ENCODE measurements around the gene CAMKMT. TPM values are rescaled to one million over a fixed set of nuclear protein-coding genes. Genes with fewer than 3 reads are reported as not detected.

Gene CAMKMT
- total RNA-seq, 2 experiments from 2014 or later: 12.1 to 14.1 TPM

DNA sequence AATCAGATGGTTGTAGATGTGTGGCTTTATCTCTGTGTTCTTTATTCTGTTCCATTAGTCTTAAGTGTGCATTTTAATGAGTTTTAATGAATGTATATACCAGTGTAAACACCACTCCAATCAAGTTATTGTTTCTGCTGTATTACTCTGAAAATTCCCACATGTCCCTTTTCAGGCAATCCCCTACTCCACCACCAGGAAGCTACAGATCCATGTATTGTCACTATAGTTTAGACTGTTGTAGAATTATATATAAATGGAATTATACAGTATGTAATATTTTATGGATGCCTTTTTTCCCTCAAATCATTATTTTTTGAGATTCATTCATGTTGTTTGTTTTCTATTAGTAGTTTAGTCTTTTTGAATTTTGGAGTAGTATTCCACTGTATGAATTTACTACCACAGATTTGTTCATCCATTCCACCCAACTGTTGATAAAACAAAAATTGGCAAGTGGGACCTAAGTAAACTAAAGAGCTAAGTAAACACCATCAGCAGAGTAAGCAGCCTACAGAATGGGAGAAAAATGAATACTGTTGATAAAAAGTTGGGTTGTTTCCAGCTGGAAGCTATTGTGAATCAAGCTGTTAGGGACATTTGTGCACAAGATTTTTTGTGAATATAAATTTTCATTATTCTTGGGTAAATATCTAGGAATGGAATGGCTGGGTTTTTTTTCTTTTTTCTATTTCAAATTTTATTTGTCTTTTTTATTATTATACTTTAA, 262.0 kb downstream of the CAMKMT start:
- Mint-ChIP-seq H3K4me1 (ENCODE audit: low read depth) (peaks cover 1% of the 10 kb centered on the region), H3K36me3 (ENCODE audit: low read depth) (peaks cover 6% of the 10 kb centered on the region)
- CTCF ChIA-PET: interaction anchor here (0.9 to 1.8 kb wide), 2 partner anchors 64 to 144 kb away, joined by 3 to 6 read pairs; no protein-coding TSS in a partner anchor

DNA sequence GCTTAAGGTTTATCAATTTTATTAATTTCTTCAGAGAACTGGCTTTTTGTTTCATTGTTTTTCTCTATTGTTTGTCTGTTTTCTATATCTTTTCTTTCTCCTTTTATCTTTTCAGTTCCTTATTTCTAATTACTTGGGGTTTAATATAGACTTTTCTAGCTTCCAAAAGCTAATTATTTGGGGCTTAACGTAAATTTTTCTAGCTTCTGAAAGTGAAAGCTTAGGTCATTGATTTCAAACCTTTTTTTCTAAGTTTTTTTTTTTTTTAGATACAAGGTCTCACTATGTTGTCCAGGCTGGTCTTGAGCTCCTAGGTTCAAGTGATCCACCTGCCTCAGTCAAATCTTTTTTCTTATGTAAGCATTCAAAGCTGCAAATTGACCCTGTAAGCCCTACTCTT, 266.6 kb downstream of the CAMKMT start:
- Mint-ChIP-seq H3K4me3 (no peak overlapping the region), H3K36me3 (ENCODE audit: low read depth) (peaks cover 21% of the 10 kb centered on the region), H3K27ac (no peak overlapping the region), H3K27me3 (no peaks in the 10 kb centered on the region), H3K4me1 (ENCODE audit: low read depth) (peaks cover 3% of the 10 kb centered on the region), H3K9me3 (peaks cover 7% of the 10 kb centered on the region)
- intact Hi-C loops (cut with micrococcal nuclease): no loop called here
- no peak for ATAC-seq
- DNase-seq: no peak
- POLR2A ChIA-PET: interaction anchor here (0.7 kb wide), 1 partner anchor 340 kb away, joined by 3 read pairs; no protein-coding TSS in a partner anchor
- TF ChIP-seq, protein P1, sequence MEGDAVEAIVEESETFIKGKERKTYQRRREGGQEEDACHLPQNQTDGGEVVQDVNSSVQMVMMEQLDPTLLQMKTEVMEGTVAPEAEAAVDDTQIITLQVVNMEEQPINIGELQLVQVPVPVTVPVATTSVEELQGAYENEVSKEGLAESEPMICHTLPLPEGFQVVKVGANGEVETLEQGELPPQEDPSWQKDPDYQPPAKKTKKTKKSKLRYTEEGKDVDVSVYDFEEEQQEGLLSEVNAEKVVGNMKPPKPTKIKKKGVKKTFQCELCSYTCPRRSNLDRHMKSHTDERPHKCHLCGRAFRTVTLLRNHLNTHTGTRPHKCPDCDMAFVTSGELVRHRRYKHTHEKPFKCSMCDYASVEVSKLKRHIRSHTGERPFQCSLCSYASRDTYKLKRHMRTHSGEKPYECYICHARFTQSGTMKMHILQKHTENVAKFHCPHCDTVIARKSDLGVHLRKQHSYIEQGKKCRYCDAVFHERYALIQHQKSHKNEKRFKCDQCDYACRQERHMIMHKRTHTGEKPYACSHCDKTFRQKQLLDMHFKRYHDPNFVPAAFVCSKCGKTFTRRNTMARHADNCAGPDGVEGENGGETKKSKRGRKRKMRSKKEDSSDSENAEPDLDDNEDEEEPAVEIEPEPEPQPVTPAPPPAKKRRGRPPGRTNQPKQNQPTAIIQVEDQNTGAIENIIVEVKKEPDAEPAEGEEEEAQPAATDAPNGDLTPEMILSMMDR (IDR thresholded peaks at IDR 0.05): no peak
- CTCF ChIA-PET: interaction anchor here (0.7 to 0.8 kb wide), 2 partner anchors 10 to 148 kb away, joined by 3 to 4 read pairs; no protein-coding TSS in a partner anchor

More for the DNA sequence above, 262.0 kb downstream of the CAMKMT start:
- intact Hi-C loops (cut with micrococcal nuclease): no loop called here
- no peak for ATAC-seq
- H3K27me3 Mint-ChIP-seq: no peaks in the 10 kb centered on the region
- TF ChIP-seq, protein P1 (IDR thresholded peaks at IDR 0.05): no peak
- H3K4me3 Mint-ChIP-seq: no peak overlapping the region
- no peaks in the 10 kb centered on the region for H3K9me3 Mint-ChIP-seq
- POLR2A ChIA-PET: no interaction called here
- no peak for DNase-seq
- no peak overlapping the region for H3K27ac Mint-ChIP-seq

DNA sequence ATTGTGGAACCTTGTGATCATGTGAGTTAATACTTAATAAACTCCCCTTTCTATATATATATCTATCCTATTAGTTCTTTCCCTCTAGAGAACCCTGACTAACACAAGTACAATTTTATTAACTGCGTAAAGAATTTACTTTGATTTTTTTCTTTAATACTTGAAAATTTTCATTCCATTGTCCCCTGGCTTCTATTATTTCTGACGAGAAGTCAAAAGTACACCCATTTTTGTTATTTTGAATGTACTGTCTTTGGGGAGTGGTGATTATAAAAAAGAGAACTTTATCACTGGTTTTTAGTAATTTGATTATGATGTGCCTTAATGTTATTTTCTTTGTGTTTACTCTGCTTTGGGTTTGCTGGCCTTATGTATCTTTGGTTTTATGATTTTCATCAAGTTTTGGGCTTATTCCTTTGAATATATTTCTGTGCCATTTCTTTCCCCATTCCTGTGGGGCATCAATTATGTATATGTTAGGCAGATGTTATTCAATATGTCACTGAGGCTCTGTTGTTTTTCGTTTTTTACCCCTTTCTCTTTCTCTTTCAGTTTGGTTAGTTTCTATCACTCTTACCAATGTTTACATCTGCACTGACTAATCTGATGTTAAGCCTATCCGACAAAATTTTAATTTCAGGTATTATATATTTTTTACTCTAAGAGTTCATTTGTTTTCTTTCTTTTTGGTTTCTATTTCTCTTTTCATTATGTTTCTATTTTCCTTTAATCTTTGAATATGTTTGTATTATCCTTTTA, 271.4 kb downstream of the CAMKMT start:
- Mint-ChIP-seq H3K36me3 (ENCODE audit: low read depth) (peaks cover 20% of the 10 kb centered on the region), H3K27me3 (no peaks in the 10 kb centered on the region), H3K4me1 (ENCODE audit: low read depth) (peaks cover 13% of the 10 kb centered on the region), H3K27ac (peak overlapping the region; percentile 16), H3K9me3 (peaks cover 8% of the 10 kb centered on the region), H3K4me3 (no peak overlapping the region)
- ATAC-seq (no peak), DNase-seq (no peak)
- intact Hi-C loops (cut with micrococcal nuclease): no loop called here
- CTCF ChIA-PET: interaction anchor here (1.4 kb wide), 2 partner anchors 15 to 154 kb away, joined by 3 to 8 read pairs; no protein-coding TSS in a partner anchor
- TF ChIP-seq, protein P1 (IDR thresholded peaks at IDR 0.05): no peak
- POLR2A ChIA-PET: interaction anchor here (0.6 kb wide), 1 partner anchor 398 kb away, joined by 3 read pairs; no protein-coding TSS in a partner anchor

DNA sequence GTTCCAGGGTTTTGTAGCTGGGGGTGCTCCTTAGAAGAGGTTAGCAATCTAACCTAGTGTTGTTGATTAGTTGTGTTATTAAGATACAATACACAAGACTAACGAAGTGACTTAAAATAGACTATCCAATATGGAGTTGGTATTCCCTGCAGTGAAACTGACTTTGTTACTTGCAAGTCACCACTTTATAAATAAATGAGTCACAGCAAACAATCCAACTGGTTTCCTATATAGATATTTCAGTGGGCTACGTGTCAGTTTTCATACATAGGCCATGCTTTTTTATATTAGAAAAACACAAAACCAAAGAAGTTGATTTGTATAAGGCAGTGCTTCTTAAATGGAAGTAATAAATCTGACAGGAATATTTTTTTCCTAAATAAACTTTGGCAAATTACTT, 274.0 kb downstream of the CAMKMT start:
- DNase-seq (no peak), ATAC-seq (no peak)
- CTCF ChIA-PET: interaction anchor here (1.4 kb wide), 1 partner anchor 10 kb away, joined by 3 read pairs; no protein-coding TSS in a partner anchor
- Mint-ChIP-seq H3K9me3 (peaks cover 8% of the 10 kb centered on the region), H3K27me3 (no peaks in the 10 kb centered on the region), H3K36me3 (ENCODE audit: low read depth) (peaks cover 14% of the 10 kb centered on the region), H3K4me1 (ENCODE audit: low read depth) (peaks cover 13% of the 10 kb centered on the region), H3K27ac (no peak overlapping the region), H3K4me3 (no peak overlapping the region)
- TF ChIP-seq, protein P1 (IDR thresholded peaks at IDR 0.05): no peak
- POLR2A ChIA-PET: no interaction called here
- intact Hi-C loops (cut with micrococcal nuclease): no loop called here

Measured in activated CD8-positive, alpha-beta T cell treated with anti-CD3 and anti-CD28 coated beads for 36 hours (primary cell).